Measurements from ENCODE around the gene ARID1B. TPM values are rescaled to one million over a fixed set of nuclear protein-coding genes. Genes with fewer than 3 reads are reported as not detected.

ARID1B gene
- polyA plus RNA-seq, 1 donor: 48.5 TPM

DNA sequence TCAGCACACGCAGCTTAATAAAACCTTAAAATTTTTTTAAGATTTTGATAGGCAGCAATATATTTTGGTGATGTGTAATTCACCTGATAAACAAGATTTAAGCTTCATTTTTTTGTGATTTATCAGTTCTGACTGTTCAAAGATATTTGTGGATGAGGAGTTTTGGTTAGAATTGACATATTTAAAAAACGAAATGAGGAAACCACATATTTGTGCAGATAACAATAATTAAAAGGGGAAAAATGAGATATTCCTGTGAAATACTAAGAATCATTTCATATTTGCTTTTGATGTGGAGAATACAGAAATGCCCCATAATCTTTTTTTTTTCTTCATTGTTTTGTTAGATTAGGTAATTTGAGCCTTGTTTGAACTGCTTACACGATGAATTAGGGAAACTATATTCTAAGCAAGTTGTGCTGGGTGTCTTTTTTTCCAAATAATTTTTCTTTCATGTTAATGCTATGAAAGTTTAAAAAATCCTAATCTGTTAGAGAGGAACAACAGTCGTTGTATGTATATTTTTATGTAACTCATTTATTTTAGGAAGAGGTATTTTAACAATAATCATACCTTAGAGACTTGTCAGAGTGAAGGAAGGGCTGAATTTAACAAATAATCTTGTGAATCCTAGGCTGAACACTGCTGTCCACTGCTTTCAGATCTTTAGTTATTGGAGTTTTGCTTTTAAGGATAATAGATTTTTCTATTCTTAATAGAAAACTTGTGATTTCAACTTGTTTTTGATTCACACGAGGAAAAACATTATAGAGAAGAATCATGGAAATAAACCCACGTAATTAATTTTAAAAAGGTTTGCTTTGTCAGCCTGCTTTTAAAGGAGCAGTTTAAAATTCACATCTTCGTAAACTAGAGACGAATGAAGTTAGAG is 4.0 kb downstream of the ARID1B start:
- peaks cover 7% of the 10 kb centered on the region for H3K4me1 ChIP-seq (ENCODE audit: control insufficient read depth, insufficient read depth, low read length)
- H3K9me3 ChIP-seq (ENCODE audit: control insufficient read depth, low read depth, low read length): no peaks in the 10 kb centered on the region
- peak overlapping the region; percentile 65 for H3K4me3 ChIP-seq (ENCODE audit: low read length)
- 35% methylated on average over 6 of the region's 8 CpGs for WGBS (ENCODE audit: insufficient coverage, low lambda C conversion rate)
- peak overlapping the region; percentile 53 for H3K27ac ChIP-seq (ENCODE audit: low read length)
- no peaks in the 10 kb centered on the region for H3K36me3 ChIP-seq (ENCODE audit: control insufficient read depth, insufficient read depth, low read length)
- DNase-seq: no peak
- H3K27me3 ChIP-seq (ENCODE audit: control insufficient read depth, insufficient read depth, low read length): no peaks in the 10 kb centered on the region

DNA sequence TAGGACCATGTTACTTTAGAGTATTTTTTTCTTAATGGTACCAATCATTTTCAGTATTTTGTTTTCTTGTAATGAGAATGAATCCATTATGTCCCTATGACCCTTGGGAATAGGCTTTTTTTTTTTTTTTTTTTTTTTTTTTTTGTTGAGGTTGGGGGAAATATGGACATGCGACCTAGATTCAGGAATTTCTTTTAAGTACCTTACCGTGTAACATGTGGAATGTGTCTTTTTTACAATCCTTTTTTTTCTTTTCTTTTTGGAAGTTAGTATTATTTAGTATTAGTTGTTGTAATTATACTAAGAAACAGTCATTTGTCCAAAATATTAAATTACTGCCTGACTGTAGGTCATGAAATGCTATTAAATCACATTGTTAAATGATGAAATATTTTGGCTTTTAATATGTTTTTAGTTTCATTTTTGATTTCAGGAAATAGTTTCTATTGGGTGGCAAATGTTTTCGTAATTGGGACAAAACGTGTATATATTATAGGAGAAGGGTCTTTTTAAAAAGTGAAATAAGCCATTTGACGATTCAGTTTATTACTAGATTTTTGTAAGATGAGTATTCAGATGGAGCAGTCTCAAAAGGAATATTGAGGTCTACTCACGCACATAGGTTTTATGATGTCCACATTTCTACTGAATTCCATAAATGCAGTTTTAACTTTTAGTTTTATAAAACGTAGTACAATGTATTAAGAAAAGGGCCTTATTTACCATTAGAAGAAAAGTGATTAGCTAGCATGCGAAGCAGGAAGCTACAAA is 4.9 kb downstream of the ARID1B start:
- peak in 1 of 2 donors; percentile 18 for DNase-seq
- WGBS (ENCODE audit: insufficient coverage, low lambda C conversion rate): 37% methylated on average over 3 of the region's 8 CpGs
- peaks cover 7% of the 10 kb centered on the region for H3K4me1 ChIP-seq (ENCODE audit: control insufficient read depth, insufficient read depth, low read length)
- H3K36me3 ChIP-seq (ENCODE audit: control insufficient read depth, insufficient read depth, low read length): no peaks in the 10 kb centered on the region
- no peaks in the 10 kb centered on the region for H3K9me3 ChIP-seq (ENCODE audit: control insufficient read depth, low read depth, low read length)
- H3K27me3 ChIP-seq (ENCODE audit: control insufficient read depth, insufficient read depth, low read length): no peaks in the 10 kb centered on the region
- peak overlapping the region; percentile 8 for H3K4me3 ChIP-seq (ENCODE audit: low read length)
- H3K27ac ChIP-seq (ENCODE audit: low read length): peak overlapping the region; percentile 25

DNA sequence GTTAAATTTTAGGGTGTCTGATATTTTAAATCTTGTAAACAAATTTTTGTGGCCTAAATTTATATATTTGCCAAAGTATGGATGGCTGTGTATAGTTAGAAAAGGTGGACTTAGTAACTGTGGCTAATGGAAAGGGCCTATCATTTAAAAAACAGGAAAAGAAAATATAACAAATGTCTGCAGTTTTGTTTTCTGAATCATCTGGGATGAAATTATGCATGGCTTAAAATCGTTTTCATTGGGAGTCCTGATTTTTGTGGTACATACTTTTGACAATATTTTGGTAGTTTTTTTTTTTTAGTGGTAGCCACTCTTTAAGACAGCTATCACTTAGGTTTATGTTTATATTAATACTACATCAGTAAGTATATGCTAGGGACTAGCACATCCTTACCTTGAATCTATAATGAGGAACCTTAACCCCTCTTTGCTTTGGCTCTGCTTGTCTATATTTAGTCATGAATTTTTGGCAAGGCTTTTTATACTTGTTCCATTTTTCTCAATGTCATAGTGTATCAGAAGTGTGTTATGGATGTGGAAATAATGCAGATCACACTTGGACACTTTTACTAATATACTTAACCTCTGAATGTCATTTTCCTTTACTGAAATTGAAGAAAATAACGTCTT is 5.6 kb downstream of the ARID1B start:
- H3K27ac ChIP-seq (ENCODE audit: low read length): peak overlapping the region; percentile 25
- peaks cover 3% of the 10 kb centered on the region for H3K36me3 ChIP-seq (ENCODE audit: control insufficient read depth, insufficient read depth, low read length)
- no peaks in the 10 kb centered on the region for H3K27me3 ChIP-seq (ENCODE audit: control insufficient read depth, insufficient read depth, low read length)
- H3K9me3 ChIP-seq (ENCODE audit: control insufficient read depth, low read depth, low read length): no peaks in the 10 kb centered on the region
- 46% methylated on average over 2 of the region's 2 CpGs for WGBS (ENCODE audit: insufficient coverage, low lambda C conversion rate)
- no peak for DNase-seq
- H3K4me1 ChIP-seq (ENCODE audit: control insufficient read depth, insufficient read depth, low read length): peaks cover 7% of the 10 kb centered on the region
- H3K4me3 ChIP-seq (ENCODE audit: low read length): peak overlapping the region; percentile 8

DNA sequence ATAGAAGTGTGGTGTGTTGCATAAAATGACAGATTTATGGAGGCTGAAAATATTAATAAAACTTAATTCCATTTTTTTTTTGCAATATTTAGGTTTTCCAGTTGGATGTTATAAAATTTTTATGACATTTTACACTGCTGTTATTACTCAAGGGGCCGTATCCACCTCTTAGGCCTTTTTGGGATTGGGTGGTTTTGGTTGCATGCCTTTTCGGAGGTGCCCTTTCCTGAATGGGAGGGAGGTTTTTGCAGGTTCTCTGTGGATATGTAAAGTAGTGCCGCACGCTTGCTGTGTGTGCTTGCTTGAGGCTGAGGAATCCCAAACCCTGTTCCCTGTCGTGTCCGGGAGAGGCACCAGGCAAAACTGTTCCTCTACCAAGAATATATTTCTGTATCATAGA is 6.8 kb downstream of the ARID1B start:
- Histone ChIP-seq H3K36me3 (ENCODE audit: control insufficient read depth, insufficient read depth, low read length) (peaks cover 6% of the 10 kb centered on the region), H3K4me1 (ENCODE audit: control insufficient read depth, insufficient read depth, low read length) (peaks cover 7% of the 10 kb centered on the region), H3K4me3 (ENCODE audit: low read length) (no peak overlapping the region), H3K27me3 (ENCODE audit: control insufficient read depth, insufficient read depth, low read length) (no peaks in the 10 kb centered on the region), H3K9me3 (ENCODE audit: control insufficient read depth, low read depth, low read length) (no peaks in the 10 kb centered on the region), H3K27ac (ENCODE audit: low read length) (no peak overlapping the region)
- no CpG with 5 or more reads among the region's 6 CpGs for WGBS (ENCODE audit: insufficient coverage, low lambda C conversion rate)
- no peak for DNase-seq

DNA sequence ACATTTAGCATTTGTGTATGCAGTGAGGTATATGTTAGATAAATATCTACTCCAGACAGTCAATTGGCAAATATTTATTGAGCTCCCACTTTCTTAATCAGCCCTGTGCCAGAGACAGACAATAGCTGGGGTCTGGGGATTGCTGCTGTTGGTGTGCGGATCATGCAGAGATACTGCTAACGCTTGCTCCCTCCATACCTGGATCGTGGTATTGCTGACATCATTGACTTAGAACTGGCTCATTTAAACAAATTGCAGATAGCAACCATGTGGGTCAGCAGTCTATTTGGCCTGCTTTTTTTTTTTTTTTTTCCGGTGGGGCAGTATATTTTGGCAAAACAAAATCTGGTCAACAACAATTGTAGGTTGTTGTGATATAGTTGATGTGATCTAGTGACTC is 9.5 kb downstream of the ARID1B start:
- H3K4me3 ChIP-seq (ENCODE audit: low read length): no peak overlapping the region
- no peaks in the 10 kb centered on the region for H3K9me3 ChIP-seq (ENCODE audit: control insufficient read depth, low read depth, low read length)
- H3K27me3 ChIP-seq (ENCODE audit: control insufficient read depth, insufficient read depth, low read length): no peaks in the 10 kb centered on the region
- DNase-seq: no peak
- H3K27ac ChIP-seq (ENCODE audit: low read length): no peak overlapping the region
- H3K4me1 ChIP-seq (ENCODE audit: control insufficient read depth, insufficient read depth, low read length): peaks cover 4% of the 10 kb centered on the region
- peaks cover 6% of the 10 kb centered on the region for H3K36me3 ChIP-seq (ENCODE audit: control insufficient read depth, insufficient read depth, low read length)
- 50% methylated on average over 1 of the region's 4 CpGs for WGBS (ENCODE audit: insufficient coverage, low lambda C conversion rate)

DNA sequence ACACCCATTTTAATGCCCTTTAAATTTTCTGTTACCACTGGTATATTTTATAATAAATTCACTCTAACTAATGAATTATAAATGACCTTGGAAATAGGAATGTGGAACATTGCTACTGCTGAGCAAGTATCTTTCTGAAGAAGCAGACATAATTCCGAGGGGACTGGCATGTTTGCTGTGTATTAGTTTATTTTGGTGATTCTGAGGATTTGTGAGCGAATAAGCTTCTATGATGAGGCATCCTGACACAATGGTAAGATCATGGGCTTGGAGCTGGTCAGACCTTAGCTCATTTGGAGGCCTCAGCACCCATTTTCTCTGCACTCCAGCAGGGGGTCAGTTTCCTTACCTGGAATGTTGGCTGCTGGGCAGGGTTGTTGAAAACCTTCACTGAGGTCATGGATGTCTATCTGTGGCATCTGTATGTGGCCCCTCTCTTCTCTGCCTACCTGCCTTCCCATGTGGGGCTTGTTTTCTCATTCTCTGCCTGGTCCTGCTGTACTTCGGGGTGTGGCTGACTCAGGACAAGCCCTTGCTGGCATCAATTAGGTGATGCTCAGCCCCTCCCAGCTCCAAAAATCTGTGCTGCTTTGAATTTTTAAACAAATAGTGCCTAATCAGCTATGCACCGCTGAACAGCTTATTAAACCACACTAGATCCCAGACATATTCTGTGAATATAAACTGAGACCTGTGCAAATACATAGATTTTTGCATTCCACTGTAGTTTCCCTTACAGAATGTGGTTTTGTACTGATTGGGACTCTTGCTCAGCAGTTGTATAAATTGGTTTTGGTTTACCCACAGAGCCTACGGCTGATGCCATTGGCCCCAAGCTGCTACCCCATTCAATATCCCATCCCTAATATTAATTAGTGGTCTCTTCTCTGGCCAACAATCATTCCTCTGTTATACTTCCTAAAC is 10.7 kb downstream of the ARID1B start:
- H3K27me3 ChIP-seq (ENCODE audit: control insufficient read depth, insufficient read depth, low read length): no peaks in the 10 kb centered on the region
- no peak overlapping the region for H3K4me3 ChIP-seq (ENCODE audit: low read length)
- peaks cover 6% of the 10 kb centered on the region for H3K36me3 ChIP-seq (ENCODE audit: control insufficient read depth, insufficient read depth, low read length)
- no peaks in the 10 kb centered on the region for H3K9me3 ChIP-seq (ENCODE audit: control insufficient read depth, low read depth, low read length)
- no peak for DNase-seq
- peaks cover 4% of the 10 kb centered on the region for H3K4me1 ChIP-seq (ENCODE audit: control insufficient read depth, insufficient read depth, low read length)
- no peak overlapping the region for H3K27ac ChIP-seq (ENCODE audit: low read length)
- WGBS (ENCODE audit: insufficient coverage, low lambda C conversion rate): 83% methylated on average over 1 of the region's 5 CpGs

DNA sequence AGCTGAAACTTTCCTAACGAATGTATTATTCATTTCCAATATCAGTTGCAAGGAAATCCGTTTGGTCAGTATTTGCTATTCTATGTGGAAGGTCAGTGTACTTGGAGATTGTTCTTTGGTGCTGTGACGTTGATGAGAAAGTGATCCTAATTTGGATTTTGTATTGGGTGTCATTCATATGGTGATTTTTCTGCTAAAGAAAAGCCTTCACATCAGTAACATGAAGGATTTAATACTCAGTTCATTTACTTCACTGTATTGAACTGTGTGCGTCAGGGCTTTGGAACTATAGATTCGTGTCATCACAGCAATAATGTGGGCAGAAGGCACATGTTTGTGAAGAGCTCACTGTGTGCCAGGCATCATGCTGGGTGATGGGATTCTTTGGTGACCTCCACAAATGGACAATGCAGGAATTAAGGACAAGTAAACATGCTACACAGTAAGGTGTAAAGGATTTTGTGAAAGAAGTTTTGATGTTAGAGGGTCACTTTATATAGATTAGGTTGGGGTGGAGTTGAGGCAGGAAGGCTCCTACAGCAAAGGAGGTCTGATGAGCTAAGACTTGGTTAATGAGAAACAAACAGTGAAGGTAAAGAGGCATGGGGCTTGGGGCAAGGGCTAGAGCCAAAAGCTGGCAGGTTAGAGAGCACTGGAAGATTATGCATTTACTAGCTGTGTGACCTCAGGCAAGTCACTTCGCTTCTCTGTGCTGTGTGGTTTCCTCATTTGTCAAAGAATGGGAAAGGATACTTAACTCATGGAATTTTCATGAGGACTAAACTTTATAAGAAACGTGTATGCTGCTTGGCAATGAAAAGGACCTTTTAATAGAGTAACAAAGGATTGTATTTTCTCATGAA is 12.1 kb downstream of the ARID1B start:
- Histone ChIP-seq H3K36me3 (ENCODE audit: control insufficient read depth, insufficient read depth, low read length) (peaks cover 6% of the 10 kb centered on the region), H3K27me3 (ENCODE audit: control insufficient read depth, insufficient read depth, low read length) (no peaks in the 10 kb centered on the region), H3K9me3 (ENCODE audit: control insufficient read depth, low read depth, low read length) (no peaks in the 10 kb centered on the region), H3K27ac (ENCODE audit: low read length) (no peak overlapping the region), H3K4me3 (ENCODE audit: low read length) (no peak overlapping the region), H3K4me1 (ENCODE audit: control insufficient read depth, insufficient read depth, low read length) (peaks cover 4% of the 10 kb centered on the region)
- no peak for DNase-seq
- WGBS (ENCODE audit: insufficient coverage, low lambda C conversion rate): 70% methylated on average over 2 of the region's 7 CpGs

DNA sequence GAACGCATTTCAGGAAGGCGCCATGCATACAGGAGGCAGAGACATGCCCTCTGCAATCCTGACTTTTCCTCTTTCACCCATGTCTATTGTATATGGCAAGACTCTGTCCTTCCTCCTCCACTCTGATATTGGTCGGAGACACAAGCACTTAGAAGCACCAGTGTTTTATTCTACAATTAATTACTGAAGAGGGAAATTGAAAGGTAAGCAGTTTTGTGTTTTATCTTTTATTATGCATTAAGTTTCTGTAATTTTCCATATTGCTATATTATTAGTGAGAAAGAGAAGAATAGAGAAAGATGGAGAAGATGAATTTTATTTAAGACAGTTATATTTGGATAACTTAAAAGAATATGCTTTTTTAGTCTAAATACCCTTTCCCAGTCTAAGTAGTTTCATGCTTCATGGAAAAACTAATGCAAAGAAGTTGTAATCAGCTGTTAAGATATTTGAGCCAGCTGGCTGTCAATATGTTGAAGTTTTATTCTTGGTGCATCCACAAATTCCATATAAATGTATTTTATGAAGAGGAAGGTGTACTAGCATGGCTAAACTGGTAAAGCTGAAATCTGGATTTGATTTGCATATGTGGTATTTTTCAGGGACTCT is 13.6 kb downstream of the ARID1B start:
- Histone ChIP-seq H3K27me3 (ENCODE audit: control insufficient read depth, insufficient read depth, low read length) (no peaks in the 10 kb centered on the region), H3K27ac (ENCODE audit: low read length) (peak overlapping the region; percentile 21), H3K9me3 (ENCODE audit: control insufficient read depth, low read depth, low read length) (no peaks in the 10 kb centered on the region), H3K4me3 (ENCODE audit: low read length) (no peak overlapping the region), H3K36me3 (ENCODE audit: control insufficient read depth, insufficient read depth, low read length) (peaks cover 6% of the 10 kb centered on the region), H3K4me1 (ENCODE audit: control insufficient read depth, insufficient read depth, low read length) (peaks cover 4% of the 10 kb centered on the region)
- WGBS (ENCODE audit: insufficient coverage, low lambda C conversion rate): 92% methylated on average over 2 of the region's 3 CpGs
- no peak for DNase-seq

DNA sequence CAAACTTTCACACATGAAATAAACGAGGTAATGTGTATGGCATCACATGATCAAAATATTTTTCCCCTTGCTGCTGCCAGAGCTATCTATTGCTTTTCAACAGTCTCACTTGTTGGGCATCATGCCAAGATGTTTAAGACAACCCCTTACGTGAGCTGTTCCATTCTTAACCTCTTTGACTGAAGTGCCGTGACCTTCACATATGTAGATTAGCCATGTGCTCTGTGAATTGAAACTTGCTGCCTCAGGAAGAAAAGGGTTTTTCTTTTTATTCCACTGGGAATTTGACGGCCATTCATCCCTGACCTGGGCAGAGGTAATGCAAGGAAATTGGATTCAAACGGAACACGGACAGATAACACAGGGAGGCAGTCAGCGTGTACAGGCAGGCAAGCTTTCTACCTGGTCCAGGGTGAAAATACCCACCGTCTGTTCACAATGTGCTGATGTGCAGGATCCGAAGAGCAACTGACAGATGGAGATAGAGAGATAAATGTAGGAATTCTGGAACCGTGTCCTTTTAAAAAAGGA is 14.2 kb downstream of the ARID1B start:
- H3K4me3 ChIP-seq (ENCODE audit: low read length): no peak overlapping the region
- peaks cover 4% of the 10 kb centered on the region for H3K4me1 ChIP-seq (ENCODE audit: control insufficient read depth, insufficient read depth, low read length)
- no peaks in the 10 kb centered on the region for H3K9me3 ChIP-seq (ENCODE audit: control insufficient read depth, low read depth, low read length)
- peak; percentile 76 to 88 for DNase-seq
- H3K27ac ChIP-seq (ENCODE audit: low read length): peak overlapping the region; percentile 52
- no peaks in the 10 kb centered on the region for H3K27me3 ChIP-seq (ENCODE audit: control insufficient read depth, insufficient read depth, low read length)
- 30% methylated on average over 1 of the region's 10 CpGs for WGBS (ENCODE audit: insufficient coverage, low lambda C conversion rate)
- H3K36me3 ChIP-seq (ENCODE audit: control insufficient read depth, insufficient read depth, low read length): peaks cover 6% of the 10 kb centered on the region
